ENCODE measurements around the gene NCS1.
A peak's percentile ranks its signal among the peaks of the same experiment; 100 is the strongest.

Gene NCS1

GRCh38 chr9:130172161-130172857, at the start of gene NCS1:
Gene NCS1 (plus strand): TSS chr9:130172404. CDS start chr9:130172664, 260 bp downstream.
- DNase-seq, result peak; percentile 28

- DNase-seq, result no peak
These were observed 49.7 kb upstream of the NCS1 start for GRCh38 chr9:130122456-130122855.

- no peak for DNase-seq
These were observed 47.9 kb upstream of the NCS1 start for GRCh38 chr9:130124085-130124860.

GRCh38 chr9:130126721-130127433, 45.3 kb upstream of the NCS1 start:
- no peak for DNase-seq

GRCh38 chr9:130128251-130128650, 44.0 kb upstream of the NCS1 start:
- peak; percentile 84 for DNase-seq

GRCh38 chr9:130128733-130129431, 43.3 kb upstream of the NCS1 start:
- peak; percentile 72 for DNase-seq

- no peak for DNase-seq
These were observed 42.7 kb upstream of the NCS1 start for GRCh38 chr9:130129432-130130061.

GRCh38 chr9:130132746-130133145, 39.5 kb upstream of the NCS1 start:
- DNase-seq, result no peak

- DNase-seq, result no peak
These were observed 35.0 kb upstream of the NCS1 start for GRCh38 chr9:130137081-130137640.

- no peak for DNase-seq
These were observed 34.5 kb upstream of the NCS1 start for GRCh38 chr9:130137641-130138081.

GRCh38 chr9:130138171-130138653, 34.0 kb upstream of the NCS1 start:
- DNase-seq, result no peak

GRCh38 chr9:130138791-130139190, 33.4 kb upstream of the NCS1 start:
- no peak for DNase-seq

GRCh38 chr9:130139251-130139650, 33.0 kb upstream of the NCS1 start:
- DNase-seq, result no peak

GRCh38 chr9:130140706-130141105, 31.5 kb upstream of the NCS1 start:
- DNase-seq, result no peak

- no peak for DNase-seq
These were observed 30.1 kb upstream of the NCS1 start for GRCh38 chr9:130142056-130142455.

GRCh38 chr9:130142641-130143040, 29.6 kb upstream of the NCS1 start:
- no peak for DNase-seq

GRCh38 chr9:130143279-130143893, 28.8 kb upstream of the NCS1 start:
- DNase-seq, result no peak

GRCh38 chr9:130143958-130144366, 28.2 kb upstream of the NCS1 start:
- DNase-seq, result no peak

GRCh38 chr9:130144703-130145102, 27.5 kb upstream of the NCS1 start:
- no peak for DNase-seq

GRCh38 chr9:130145658-130146057, 26.5 kb upstream of the NCS1 start:
- no peak for DNase-seq

- no peak for DNase-seq
These were observed 25.0 kb upstream of the NCS1 start for GRCh38 chr9:130147198-130147597.

GRCh38 chr9:130147910-130148309, 24.3 kb upstream of the NCS1 start:
- DNase-seq, result no peak
